GM19452 (cell line): Measurements from ENCODE around the gene TOPORS.
A peak's percentile ranks its signal among the peaks of the same experiment; 100 is the strongest.
"Not testable (repeated sequence)": the region's sequence is repeated elsewhere in the genome, so short reads cannot be mapped to it uniquely, and the experiment has no call there.

Source experiments
- ATAC-seq: cut with Tn5 transposase; IDR thresholded peaks from one replicate; pipeline ENCODE4 v1.9.1; 2021; ENCODE audit not compliant: unreplicated experiment

TOPORS gene

DNA sequence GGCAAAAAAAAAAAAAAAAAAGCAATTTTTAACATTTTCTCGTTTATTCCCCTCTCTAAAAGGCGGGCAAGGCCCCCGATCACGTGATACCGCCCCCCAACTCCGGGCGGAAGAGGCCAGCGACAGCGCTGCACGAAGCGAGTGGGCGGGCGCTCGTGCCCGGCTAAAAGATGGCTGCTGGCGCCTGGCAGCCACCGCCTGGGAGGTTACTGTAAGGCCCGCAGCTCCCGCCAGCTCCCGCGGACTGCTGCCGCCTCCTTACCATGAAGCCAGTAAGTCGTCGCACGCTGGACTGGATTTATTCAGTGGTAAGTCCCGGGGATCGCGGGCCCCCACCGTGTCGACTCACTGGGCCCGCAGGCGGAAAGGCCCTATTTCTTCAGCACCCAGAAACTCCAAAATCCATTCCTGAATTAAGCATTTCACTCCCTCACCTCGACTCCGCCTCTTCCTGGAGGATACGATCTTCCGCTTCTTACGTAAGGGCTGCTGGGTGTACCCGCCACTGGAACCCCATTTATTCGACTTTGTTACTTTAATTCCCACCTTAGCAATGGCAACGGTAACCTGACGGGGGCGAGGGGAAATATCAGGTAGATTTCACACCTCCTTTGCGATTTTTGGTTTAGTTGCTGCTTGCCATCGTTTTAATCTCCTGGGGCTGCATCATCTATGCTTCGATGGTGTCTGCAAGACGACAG, at the start of gene TOPORS, which contains the start of gene SMIM27:
Gene TOPORS (minus strand): TSS at position 415 of the 701 bp plus-strand sequence. CDS start 150 bp downstream, at position 265.
Gene SMIM27 (plus strand): TSS at position 156 of the 701 bp plus-strand sequence. CDS start 108 bp downstream, at position 264.
- peak; percentile 76 for ATAC-seq

- not testable (repeated sequence) for ATAC-seq
Measured at GRCh38 chr9:32599021-32599420, 46.6 kb upstream of the TOPORS start.

DNA sequence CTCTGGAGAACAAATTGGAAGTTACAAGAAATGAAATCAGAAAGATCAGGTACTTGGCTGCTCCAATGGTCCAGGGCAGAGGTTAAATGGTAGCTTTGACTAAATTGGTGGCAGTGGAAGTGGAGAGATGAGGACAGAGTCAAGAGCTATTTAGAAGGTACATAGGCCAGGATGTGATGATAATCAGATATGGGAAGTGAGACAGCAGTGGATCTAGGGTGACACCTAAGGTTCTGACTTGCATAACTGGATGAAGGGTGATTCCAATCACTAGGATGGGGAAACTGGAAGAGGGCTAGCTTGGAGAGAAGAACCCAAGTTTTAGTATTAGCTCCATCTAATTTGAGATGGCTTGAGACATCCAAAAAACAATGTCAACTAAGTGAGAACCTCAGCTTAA, 44.5 kb upstream of the TOPORS start:
- ATAC-seq, result no peak

DNA sequence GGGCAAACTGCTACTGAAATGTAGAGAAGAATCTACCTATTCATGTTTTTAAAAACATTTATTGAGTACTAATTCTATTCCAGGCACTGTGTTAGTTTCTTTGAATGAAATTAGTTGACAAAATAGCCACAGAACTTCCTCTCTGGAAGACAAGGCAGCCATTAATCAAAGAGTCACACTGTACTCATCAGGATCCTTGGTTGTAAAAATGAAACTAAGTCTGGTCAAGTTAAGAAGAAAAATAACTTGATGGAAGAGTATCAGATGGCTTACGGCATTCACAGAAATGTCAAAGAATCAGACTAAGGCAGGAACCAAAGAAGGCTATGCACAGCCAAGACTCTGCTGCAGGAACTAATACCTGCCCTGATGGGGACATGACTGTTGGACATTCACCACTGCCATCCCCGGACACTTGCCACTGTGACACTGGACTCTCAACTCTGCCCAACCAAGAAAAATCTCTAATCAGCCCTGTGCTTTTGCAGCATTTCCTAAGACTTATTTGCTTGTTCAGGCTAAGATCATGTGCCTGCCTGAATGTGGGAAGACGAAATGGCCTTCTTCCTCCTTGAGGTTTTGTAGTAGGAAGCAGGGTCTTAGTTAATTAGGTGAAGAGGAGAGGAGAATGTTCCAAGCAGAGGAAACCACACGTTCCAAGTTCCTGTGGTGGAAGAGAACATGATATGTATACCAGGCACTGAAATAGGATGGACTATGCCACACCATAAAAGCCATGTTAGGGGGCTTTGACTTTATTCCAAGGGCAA, 43.9 kb upstream of the TOPORS start:
- ATAC-seq, result no peak

DNA sequence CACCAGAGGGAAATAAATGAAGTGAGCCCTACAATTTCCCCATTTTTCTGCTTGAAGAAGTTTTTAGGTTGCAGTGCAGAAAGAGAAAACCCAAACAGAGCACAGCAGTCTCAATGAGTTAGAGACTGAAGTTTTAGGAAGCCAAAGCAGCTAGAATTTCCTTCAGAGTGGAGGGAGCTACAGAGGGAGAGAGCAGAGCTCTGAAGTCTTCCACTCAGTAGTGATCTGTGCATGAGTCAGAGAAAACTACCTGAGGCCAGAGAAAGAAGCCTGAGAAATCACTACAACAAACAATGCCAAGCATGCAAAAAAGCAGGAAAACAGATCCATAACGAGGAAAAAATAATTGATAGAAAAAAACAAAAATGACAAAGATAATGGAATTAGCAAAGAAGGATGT, 38.5 kb upstream of the TOPORS start:
- ATAC-seq, result no peak

GRCh38 chr9:32590476-32590875, 38.1 kb upstream of the TOPORS start:
- no peak for ATAC-seq

DNA sequence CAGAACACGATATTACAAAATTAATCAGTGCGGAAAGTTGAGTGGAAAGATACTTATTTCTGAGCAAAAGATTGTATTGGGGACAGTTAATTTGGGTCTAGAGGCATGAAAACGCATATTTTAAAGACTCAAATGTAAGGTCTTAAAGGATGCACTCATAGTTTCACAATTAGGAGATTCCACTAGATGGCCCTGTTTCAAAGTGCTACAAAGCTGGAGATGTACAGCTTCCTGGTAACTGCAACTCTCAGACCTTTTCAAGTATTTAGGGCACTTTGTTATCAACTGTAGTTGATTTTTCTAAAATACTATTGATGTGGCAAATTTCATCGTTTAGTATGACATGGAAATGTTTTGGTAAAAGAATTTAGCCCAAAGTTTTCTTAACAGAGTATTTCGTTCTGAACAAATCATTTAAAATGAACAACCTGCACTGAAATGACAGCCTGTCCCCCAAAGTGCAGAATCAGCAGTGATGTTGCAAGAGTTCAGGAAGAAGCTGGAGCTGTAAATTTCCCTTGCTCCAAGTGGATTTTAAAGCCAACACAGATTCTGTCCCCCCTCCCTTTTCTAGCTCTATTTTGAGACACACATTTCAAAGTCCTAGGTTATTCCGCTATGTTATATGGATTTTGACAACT, 36.8 kb upstream of the TOPORS start:
- ATAC-seq, result no peak

- no peak for ATAC-seq
Measured at GRCh38 chr9:32587901-32588300, 35.5 kb upstream of the TOPORS start.

GRCh38 chr9:32584784-32585183, 32.4 kb upstream of the TOPORS start:
- no peak for ATAC-seq

GRCh38 chr9:32581512-32582143, 29.2 kb upstream of the TOPORS start:
- ATAC-seq, result no peak

DNA sequence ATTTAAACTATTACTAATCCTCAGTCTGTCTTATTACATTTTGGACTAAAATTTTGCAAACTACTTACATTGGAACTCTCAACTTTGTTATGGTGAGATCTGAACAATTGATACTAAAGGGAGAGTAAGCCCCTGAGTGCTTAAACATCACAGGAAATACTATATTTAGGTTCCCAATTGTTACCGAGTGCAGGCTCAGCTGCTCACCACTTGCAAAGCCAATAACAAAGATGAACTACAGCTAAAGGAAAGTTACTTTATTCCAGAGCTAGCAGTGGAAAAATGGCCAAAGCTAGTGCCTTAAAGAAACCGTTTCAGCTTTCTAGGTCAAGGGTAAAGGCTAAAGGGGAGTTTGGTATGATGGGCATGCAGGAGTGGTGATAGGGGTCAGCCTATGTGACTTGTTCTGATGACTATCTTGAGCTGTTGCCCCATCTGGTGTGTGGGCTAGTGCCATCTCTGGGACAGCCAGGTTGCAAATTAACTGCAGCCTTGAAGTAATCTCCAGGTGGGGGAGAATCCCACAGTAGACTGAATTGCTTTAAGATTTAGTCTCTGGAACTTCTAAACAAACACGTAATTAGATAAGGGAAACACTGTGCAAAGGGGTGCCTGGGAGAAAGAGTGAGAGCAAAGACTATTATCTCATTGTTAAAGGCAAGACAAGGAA, 28.4 kb upstream of the TOPORS start:
- no peak for ATAC-seq

GRCh38 chr9:32579706-32580331, 27.4 kb upstream of the TOPORS start:
- ATAC-seq, result peak; percentile 59

DNA sequence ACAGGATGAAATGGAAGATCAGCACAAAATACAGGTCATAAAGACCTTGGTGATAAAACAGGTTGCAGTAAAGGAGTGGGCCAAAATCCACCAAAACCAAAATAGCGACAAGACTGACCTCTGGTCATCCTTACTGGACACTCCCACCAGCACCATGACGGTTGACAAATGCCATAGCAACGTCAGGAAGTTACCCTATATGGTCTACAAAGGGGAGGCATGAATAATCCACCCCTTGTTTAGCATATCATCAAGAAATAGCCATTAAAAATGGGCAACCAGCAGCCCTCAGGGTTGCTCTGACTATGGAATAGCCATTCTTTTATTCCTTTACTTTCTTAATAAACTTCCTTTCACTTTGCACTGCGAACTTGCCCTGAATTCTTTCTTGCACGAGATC, 26.6 kb upstream of the TOPORS start:
- ATAC-seq, result no peak

DNA sequence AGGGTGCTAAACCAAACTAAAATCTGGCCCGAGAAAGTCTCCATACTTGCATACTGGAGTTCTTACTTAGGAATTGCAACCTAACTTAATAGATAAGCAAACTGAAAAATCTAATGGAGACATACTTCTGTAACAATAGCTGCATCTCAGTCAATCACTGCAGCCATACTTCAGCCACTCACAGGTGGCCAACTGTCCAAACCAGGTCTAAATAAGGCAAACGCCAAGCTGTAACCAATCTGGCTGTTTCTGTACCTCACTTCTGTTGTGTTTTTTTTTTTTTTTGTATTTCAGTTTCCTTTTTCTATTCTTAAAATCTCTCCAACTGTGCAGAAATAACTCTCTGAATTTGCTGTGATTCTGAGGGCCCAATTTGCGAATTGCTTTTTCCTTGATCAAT, 24.9 kb upstream of the TOPORS start:
- ATAC-seq, result no peak

DNA sequence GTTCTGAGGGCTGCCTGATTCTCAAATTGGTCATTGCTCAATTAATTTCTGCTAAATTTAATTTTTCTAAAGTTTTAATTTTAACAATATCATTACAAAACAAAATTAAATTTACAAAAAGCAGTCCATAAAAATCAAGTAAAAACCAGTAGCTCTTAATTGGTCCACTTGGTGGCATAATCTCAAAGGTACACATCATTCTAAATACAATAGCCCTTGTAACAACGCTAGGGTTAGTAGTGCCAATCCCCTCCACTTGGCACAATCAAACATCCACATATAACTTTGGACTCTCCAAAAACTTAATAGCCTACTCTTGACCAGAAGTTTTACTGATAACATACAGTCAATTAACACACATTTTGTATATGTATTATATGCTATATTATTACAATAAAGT, 22.5 kb upstream of the TOPORS start:
- ATAC-seq, result no peak

GRCh38 chr9:32573821-32574220, 21.4 kb upstream of the TOPORS start:
- no peak for ATAC-seq

DNA sequence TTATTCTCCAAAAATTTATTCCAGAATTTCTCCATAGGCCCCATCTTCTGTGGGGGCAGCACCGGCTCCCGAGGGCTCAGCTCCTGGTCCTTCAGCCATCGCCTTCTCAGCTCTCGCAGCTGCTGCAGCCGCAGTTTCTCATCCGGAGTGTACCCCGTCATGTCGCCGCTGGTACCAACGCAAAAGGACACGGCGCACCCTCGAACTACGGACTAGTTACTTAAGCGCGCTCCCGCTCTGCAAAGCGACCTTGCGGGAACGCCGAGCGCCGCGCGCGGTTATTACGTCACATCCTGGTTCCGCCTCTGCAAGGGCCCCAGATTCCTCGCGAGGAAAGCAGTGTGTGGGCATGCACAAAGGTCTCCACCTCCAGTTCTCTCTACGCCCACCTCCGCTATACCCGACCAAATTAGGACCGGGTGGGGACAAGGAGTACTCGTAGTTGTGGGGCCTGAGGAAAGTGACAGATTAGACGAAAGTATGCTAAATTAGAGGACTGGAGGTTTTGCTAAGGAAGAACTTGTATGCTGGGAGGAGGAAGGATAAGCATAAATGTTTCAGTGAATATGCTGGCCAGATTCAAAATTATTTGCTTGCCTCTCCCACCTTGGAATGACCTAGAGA, 20.6 kb upstream of the TOPORS start, which contains the start of gene NDUFB6:
Gene NDUFB6 (minus strand): TSS at position 260 of the 624 bp plus-strand sequence. CDS start 99 bp downstream, at position 161.
- peak; percentile 84 for ATAC-seq

- peak; percentile 87 for ATAC-seq
Measured at GRCh38 chr9:32571969-32572899, 19.8 kb upstream of the TOPORS start.

GRCh38 chr9:32570262-32570661, 17.9 kb upstream of the TOPORS start:
- ATAC-seq, result no peak
